K562 (cell line): Measurements from ENCODE around the gene FBXO28. TPM values are rescaled to one million over a fixed set of nuclear protein-coding genes. Genes with fewer than 3 reads are reported as not detected.
A peak's percentile ranks its signal among the peaks of the same experiment; 100 is the strongest.

Experiments
- ADNP ChIP-seq: fragments of 200-800 bp; sonication (Bioruptor generic); IDR thresholded peaks from 2 replicates; pipeline ENCODE4 v1.6.1; 2016; ENCODE audit warnings: missing genetic modification characterization, missing compliant biosample characterization
- CBX5 ChIP-seq: IDR thresholded peaks from 2 replicates; pipeline ENCODE4 v1.6.1; 2014; ENCODE audit warnings: low read depth, borderline replicate concordance
- CREB3 ChIP-seq: fragments of 450-650 bp; conservative IDR thresholded peaks from 2 replicates; pipeline ENCODE4 v1.6.1; 2016; ENCODE audit warnings: missing genetic modification characterization, low read depth, mild to moderate bottlenecking, missing compliant biosample characterization, moderate library complexity
- DMBX1 ChIP-seq: fragments of 250-450 bp; sonication (Bioruptor Pico); IDR thresholded peaks from 2 replicates; pipeline ENCODE4 v1.8.0; 2022; ENCODE audit warnings: inconsistent platforms, mild to moderate bottlenecking, moderate library complexity, borderline replicate concordance
- DPF2 ChIP-seq: fragments of 450-650 bp; IDR thresholded peaks from 2 replicates; pipeline ENCODE4 v1.6.1; 2016
- FOXM1 ChIP-seq, 2 experiments: fragments of 450-650 bp in 1 of 2; sonication (generic) in 1 of 2; formaldehyde crosslinking in 1 of 2; IDR thresholded peaks; 2 replicates each; pipeline versions ENCODE4 v1.6.1 to v1.9.0; 2017 to 2022; ENCODE audit warnings: low read depth in 2 of 2, mild to moderate bottlenecking in 2 of 2, missing genetic modification reagents in 1 of 2, moderate library complexity in 1 of 2
- ID3 ChIP-seq, 2 experiments: fragments of 250-450 bp in 1 of 2; fragments of 450-650 bp in 1 of 2; sonication (Bioruptor Pico) in 1 of 2; IDR thresholded peaks; 2 replicates each; pipeline versions ENCODE4 v1.6.1 to v1.8.0; 2016 to 2021; ENCODE audit warnings: mild to moderate bottlenecking in 2 of 2, moderate library complexity in 2 of 2, missing compliant biosample characterization in 1 of 2, missing genetic modification characterization in 1 of 2
- KLF16 ChIP-seq: IDR thresholded peaks from 2 replicates; pipeline ENCODE4 v1.6.1; 2016; ENCODE audit warnings: antibody characterized with exemption
- SIX5 ChIP-seq, 2 experiments: IDR thresholded peaks; 2 replicates each; pipeline ENCODE4 v1.6.1; 2011; ENCODE audit warnings: low read length in 2 of 2, borderline replicate concordance in 1 of 2, low read depth in 1 of 2, mild to moderate bottlenecking in 1 of 2, moderate library complexity in 1 of 2; ENCODE audit not compliant: insufficient read depth in 1 of 2
- SMARCE1 ChIP-seq: fragments of 450-650 bp; IDR thresholded peaks from 2 replicates; pipeline ENCODE4 v1.7.1; 2016; ENCODE audit warnings: mild to moderate bottlenecking
- TCF3 ChIP-seq: sonication (generic); formaldehyde crosslinking; IDR thresholded peaks from 2 replicates; pipeline ENCODE4 v1.4.0; 2020; ENCODE audit warnings: mild to moderate bottlenecking, missing genetic modification reagents
- ZC3H4 ChIP-seq: sonication (generic); formaldehyde crosslinking; IDR thresholded peaks from 2 replicates; pipeline ENCODE4 v1.9.0; 2021; ENCODE audit warnings: missing genetic modification reagents, borderline replicate concordance
- polyA plus RNA-seq, 8 experiments: library from polyadenylated mRNA; depleted of rRNA in 4 of 8; stranded (reverse) in 5 of 8; unstranded in 3 of 8; fragments of >200 nt; fragmentation: Nextera tagmentation in 2 of 8; fragmentation: Illumina TruSeq in 1 of 8; extraction: Ambion mirVana in 2 of 8; extraction: Trizol in 1 of 8; gene quantifications; 2 replicates each; pipeline versions ENCODE4 v1.2.1 to v1.2.3, GENCODE V29; 2011 to 2014; ENCODE audit warnings: inconsistent platforms in 1 of 8, missing spikeins in 1 of 8
- total RNA-seq, 7 experiments: library from RNA; depleted of rRNA in 6 of 7; stranded (reverse); fragments of >200 nt in 6 of 7; fragmentation: Illumina TruSeq in 2 of 7; extraction: Trizol in 2 of 7; gene quantifications; 2 replicates each; pipeline versions ENCODE4 v1.2.1 to v1.2.3, GENCODE V29; 2011 to 2021; ENCODE audit warnings: low replicate concordance in 1 of 7
- TF ChIP-seq, protein P1 (sequence below): fragments of 450-650 bp; IDR thresholded peaks from 2 replicates; pipeline ENCODE4 v1.6.1; 2018; ENCODE audit not compliant: partially characterized antibody
- TF ChIP-seq, protein P2 (sequence below): fragments of 450-650 bp; formaldehyde crosslinking; IDR thresholded peaks from 2 replicates; pipeline ENCODE4 v1.4.0; 2020; ENCODE audit warnings: mild to moderate bottlenecking
- TF ChIP-seq, protein P3 (sequence below): fragments of 200-800 bp; sonication (Bioruptor generic); IDR thresholded peaks from 2 replicates; pipeline ENCODE4 v1.6.1; 2017; ENCODE audit warnings: missing genetic modification characterization, missing compliant biosample characterization
- TF ChIP-seq, protein P4 (sequence below): fragments of 450-650 bp; formaldehyde crosslinking; IDR thresholded peaks from 2 replicates; pipeline ENCODE4 v1.4.0; 2022; ENCODE audit warnings: mild to moderate bottlenecking, moderate library complexity

FBXO28 gene
- total and polyA plus RNA-seq, 9 of the 15 experiments (the other 6 are each of a cell fraction or from before 2014, with no cell fraction given): 4.1 to 34.8 (median 25.3) TPM

GRCh38 chr1:224069138-224069537 is 44.8 kb upstream of the FBXO28 start (continued):
- TF ChIP-seq CBX5 (no peak), DMBX1 (0 out of 2 replicates have a peak, but pooled peaks have one; percentile 12), ZC3H4 (CRISPR knock-in tag) (no peak), DPF2 (peak; percentile 53; the same call in 1 of the 2 replicates), ADNP (peak; percentile 45; the same call in 1 of the 2 replicates), SIX5 (IDR thresholded peaks at IDR 0.05; ENCODE audit: borderline replicate concordance in 1 of 2, insufficient read depth in 1 of 2, low read depth in 1 of 2, low read length in 2 of 2) (no peak), SMARCE1 (0 out of 2 replicates have a peak, but pooled peaks have one; percentile 29), CREB3 (tag) (no peak), KLF16 (peak; percentile 42; the same call in 1 of the 2 replicates), TCF3 (CRISPR knock-in tag) (peak; percentile 79), FOXM1 (IDR thresholded peaks at IDR 0.05; ENCODE audit: low read depth) (peak; percentile 40; the same call in 1 of the 2 replicates), FOXM1 (CRISPR knock-in tag; IDR thresholded peaks at IDR 0.05; ENCODE audit: low read depth) (no peak), ID3 (CRISPR knock-in tag; IDR thresholded peaks at IDR 0.05) (no peak), ID3 (tag; IDR thresholded peaks at IDR 0.05) (0 out of 2 replicates have a peak, but pooled peaks have one; percentile 55)
- TF ChIP-seq, protein P1, sequence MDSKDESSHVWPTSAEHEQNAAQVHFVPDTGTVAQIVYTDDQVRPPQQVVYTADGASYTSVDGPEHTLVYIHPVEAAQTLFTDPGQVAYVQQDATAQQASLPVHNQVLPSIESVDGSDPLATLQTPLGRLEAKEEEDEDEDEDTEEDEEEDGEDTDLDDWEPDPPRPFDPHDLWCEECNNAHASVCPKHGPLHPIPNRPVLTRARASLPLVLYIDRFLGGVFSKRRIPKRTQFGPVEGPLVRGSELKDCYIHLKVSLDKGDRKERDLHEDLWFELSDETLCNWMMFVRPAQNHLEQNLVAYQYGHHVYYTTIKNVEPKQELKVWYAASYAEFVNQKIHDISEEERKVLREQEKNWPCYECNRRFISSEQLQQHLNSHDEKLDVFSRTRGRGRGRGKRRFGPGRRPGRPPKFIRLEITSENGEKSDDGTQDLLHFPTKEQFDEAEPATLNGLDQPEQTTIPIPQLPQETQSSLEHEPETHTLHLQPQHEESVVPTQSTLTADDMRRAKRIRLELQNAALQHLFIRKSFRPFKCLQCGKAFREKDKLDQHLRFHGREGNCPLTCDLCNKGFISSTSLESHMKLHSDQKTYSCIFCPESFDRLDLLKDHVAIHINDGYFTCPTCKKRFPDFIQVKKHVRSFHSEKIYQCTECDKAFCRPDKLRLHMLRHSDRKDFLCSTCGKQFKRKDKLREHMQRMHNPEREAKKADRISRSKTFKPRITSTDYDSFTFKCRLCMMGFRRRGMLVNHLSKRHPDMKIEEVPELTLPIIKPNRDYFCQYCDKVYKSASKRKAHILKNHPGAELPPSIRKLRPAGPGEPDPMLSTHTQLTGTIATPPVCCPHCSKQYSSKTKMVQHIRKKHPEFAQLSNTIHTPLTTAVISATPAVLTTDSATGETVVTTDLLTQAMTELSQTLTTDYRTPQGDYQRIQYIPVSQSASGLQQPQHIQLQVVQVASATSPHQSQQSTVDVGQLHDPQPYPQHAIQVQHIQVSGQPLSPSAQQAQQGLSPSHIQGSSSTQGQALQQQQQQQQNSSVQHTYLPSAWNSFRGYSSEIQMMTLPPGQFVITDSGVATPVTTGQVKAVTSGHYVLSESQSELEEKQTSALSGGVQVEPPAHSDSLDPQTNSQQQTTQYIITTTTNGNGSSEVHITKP: peak; percentile 37
- TF ChIP-seq, protein P2, sequence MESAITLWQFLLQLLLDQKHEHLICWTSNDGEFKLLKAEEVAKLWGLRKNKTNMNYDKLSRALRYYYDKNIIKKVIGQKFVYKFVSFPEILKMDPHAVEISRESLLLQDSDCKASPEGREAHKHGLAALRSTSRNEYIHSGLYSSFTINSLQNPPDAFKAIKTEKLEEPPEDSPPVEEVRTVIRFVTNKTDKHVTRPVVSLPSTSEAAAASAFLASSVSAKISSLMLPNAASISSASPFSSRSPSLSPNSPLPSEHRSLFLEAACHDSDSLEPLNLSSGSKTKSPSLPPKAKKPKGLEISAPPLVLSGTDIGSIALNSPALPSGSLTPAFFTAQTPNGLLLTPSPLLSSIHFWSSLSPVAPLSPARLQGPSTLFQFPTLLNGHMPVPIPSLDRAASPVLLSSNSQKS (CRISPR knock-in tag): 0 out of 2 replicates have a peak, but pooled peaks have one; percentile 10
- TF ChIP-seq, protein P3, sequence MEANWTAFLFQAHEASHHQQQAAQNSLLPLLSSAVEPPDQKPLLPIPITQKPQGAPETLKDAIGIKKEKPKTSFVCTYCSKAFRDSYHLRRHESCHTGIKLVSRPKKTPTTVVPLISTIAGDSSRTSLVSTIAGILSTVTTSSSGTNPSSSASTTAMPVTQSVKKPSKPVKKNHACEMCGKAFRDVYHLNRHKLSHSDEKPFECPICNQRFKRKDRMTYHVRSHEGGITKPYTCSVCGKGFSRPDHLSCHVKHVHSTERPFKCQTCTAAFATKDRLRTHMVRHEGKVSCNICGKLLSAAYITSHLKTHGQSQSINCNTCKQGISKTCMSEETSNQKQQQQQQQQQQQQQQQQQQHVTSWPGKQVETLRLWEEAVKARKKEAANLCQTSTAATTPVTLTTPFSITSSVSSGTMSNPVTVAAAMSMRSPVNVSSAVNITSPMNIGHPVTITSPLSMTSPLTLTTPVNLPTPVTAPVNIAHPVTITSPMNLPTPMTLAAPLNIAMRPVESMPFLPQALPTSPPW (CRISPR knock-in tag): peak; percentile 31
- TF ChIP-seq, protein P4, sequence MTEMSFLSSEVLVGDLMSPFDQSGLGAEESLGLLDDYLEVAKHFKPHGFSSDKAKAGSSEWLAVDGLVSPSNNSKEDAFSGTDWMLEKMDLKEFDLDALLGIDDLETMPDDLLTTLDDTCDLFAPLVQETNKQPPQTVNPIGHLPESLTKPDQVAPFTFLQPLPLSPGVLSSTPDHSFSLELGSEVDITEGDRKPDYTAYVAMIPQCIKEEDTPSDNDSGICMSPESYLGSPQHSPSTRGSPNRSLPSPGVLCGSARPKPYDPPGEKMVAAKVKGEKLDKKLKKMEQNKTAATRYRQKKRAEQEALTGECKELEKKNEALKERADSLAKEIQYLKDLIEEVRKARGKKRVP (CRISPR knock-in tag): 0 out of 2 replicates have a peak, but pooled peaks have one; percentile 24
